HG03064 (cell line): Measurements from ENCODE around the gene MED8.
"Not testable (repeated sequence)": the region's sequence is repeated elsewhere in the genome, so short reads cannot be mapped to it uniquely, and the experiment has no call there.

Source experiments
- ATAC-seq: cut with Tn5 transposase; IDR thresholded peaks from one replicate; pipeline ENCODE4 v1.9.1; 2021; ENCODE audit warnings: low read depth; ENCODE audit not compliant: unreplicated experiment

The MED8 gene

DNA sequence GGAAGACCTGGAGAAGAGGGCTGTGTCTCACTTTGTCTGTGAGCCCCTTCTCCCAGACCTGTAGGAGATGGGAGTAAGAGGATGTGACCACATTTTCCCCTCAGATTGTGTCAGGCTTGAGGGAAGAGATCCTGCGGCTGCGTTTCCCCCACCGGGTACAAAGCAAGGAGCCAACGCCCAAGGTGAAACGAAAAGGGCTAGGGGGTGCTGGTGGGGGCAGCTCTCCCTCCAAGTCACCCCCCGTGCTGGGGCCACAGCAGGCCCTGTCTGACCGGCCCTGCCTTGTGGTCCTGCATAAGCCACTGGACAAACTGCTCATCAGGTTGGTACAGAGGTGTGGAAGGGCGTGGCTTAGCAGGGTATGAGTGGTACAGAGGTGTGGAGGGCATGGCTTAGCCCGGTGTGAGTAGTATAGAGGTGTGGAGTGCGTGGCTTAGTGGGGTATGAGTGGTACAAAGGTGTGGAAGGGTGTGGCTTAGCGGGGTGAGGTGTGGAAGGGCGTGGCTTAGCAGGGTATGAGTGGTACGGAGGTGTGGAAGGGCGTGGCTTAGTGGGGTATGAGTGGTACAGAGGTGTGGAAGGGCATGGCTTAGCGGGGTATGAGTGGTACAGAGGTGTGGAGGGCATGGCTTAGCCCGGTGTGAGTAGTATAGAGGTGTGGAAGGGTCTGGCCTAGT lies 33.5 kb upstream of the MED8 start:
- ATAC-seq = no peak

GRCh38 chr1:43421976-43422750 lies 32.6 kb upstream of the MED8 start:
- ATAC-seq = no peak

DNA sequence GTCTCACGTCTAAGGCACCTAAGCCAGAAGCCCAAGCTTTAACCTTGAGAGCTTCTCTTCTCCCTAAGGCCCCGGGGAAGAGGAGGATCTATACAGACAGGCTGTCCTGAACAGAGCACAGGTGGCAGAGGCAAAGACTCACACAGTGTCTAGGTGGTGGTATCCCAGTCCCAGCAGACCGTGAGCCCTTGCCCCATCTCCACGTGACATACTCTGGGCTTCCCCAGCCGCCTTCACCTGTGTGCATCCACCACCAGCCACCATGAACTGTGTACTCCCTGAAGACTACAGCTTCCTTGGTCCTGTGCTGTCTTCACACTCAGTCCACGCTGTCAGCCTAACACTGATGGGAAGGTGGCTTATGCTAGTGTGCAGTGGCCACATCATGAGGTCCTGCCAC lies 31.8 kb upstream of the MED8 start:
- ATAC-seq = no peak

- ATAC-seq = no peak
Measured at GRCh38 chr1:43420874-43421273, 31.3 kb upstream of the MED8 start.

DNA sequence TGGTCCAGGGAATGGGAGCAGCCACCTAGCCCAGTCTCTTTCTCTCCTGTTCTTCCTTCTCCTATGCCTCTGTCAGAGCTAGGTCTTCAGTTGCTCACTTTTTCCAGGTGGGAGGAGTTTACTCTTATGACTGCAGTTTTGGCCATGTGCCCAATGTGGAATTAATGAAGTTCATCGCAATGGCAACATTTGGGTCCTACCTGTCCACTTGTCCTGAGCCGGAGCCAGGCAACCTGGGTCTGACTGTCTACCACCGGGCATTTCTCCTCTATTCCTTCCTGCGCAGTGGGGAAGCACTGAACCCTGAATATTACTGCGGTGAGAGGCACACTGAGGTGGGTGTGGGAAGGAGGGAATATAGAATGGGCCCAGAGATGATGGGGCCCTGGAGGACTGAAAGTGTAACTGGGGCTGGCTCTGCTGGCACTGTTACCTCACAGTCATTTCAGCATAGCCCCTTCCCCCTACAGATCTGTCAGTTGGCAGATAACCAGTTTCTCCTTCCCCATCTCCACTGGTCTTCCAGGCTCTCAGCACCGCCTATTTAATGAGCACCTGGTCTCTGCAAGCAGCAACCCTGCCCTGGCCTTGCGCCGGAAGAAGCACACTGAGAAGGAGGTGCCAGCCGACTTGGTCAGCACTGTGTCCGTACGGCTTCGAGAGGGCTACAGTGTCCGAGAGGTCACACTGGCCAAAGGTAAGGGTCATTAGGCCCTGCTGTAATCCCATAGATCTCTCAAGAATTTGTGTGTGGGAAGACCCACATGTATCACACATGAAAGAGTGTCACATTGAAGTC lies 30.2 kb upstream of the MED8 start:
- no peak for ATAC-seq

- ATAC-seq = no peak
Measured at GRCh38 chr1:43418858-43419257, 29.3 kb upstream of the MED8 start.

- ATAC-seq = no peak
Measured at GRCh38 chr1:43415901-43416300, 26.3 kb upstream of the MED8 start.

DNA sequence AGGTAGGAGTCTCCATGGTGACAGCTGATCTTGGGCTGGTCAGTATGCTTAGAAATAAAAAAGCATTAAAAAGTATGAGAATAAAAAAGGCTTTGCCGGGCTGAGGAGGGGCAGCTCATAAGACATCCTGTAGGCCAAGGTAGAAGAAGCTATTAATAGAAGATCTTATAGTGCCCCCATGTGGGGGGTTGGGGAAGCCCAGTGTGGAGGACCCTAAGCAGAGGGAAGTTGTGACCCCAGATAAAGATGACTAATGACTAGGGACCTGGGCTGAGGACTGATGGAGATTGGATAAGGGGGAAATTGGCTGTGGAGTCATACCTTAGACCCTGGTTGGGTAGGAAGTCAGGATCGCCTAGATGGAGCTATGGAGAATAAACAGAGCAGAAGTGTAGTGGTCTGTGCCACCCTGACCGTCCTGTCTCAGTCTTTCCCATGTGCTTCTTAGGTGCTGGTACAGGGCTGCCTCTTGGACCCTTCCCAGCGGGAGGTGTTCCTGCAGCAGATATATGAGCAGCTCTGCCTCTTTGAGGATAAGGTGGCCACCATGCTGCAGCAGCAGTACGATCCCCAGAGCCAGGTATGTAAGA lies 25.1 kb upstream of the MED8 start:
- no peak for ATAC-seq

GRCh38 chr1:43413426-43413825 lies 23.8 kb upstream of the MED8 start:
- ATAC-seq = not testable (repeated sequence)

DNA sequence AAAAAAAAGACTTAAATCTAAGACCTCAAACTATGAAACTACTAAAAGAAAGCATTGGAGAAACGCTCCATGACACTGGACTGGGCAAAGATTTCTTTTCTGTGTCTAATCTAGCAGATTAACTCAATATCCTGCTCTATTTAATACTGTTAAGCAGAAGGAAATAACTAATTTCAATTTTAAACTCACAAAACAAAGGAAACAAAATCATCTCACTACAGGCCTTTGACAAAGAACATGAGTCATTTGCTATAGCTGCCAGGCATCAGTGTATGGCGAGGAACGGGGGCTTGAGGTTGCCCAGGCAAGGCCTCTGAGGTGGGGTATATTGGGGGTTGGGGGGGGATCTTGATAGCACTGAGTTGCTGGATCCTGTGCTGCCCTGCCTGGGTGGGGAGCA lies 21.0 kb upstream of the MED8 start:
- ATAC-seq = no peak

GRCh38 chr1:43405876-43406234 lies 16.3 kb upstream of the MED8 start:
- no peak for ATAC-seq

GRCh38 chr1:43405219-43405875 lies 15.7 kb upstream of the MED8 start:
- no peak for ATAC-seq

- no peak for ATAC-seq
Measured at GRCh38 chr1:43404353-43404752, 14.8 kb upstream of the MED8 start.

DNA sequence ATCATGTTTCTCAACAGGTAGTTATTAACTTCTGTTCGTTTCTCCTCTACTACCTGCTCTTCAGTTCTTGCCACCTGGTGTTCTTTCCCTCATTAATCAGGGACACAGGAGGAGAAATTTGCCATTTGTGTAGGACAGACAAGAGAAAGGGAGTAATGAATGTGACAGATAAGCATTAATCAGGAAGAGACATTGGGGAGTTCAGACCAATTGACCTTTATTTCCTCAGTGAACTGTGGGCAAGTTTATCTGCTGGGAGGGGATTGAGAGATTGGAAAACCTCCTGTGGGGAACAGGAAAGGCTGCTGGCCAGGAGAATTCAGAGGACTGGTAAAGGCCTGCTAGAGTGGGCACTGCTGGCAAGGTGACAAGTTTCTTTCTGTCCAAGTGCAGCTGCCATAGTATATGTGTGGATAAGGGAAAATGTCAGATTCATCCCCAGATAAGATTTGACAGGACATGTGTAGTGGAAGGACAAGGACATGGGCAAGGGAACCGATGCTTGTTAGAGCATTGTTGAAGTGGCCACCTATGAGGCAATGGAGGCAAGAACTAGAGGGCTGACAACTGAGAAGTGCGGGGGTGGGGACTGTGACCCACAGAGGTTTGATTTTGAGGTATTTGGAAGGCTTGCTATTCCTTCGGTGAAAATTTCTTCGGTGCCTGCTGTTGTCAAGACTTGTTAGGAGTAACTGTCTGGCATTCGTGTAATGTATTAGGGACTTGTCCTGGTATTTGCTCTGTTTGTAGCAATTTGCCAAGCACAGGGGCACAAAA lies 12.7 kb upstream of the MED8 start:
- no peak for ATAC-seq

- not testable (repeated sequence) for ATAC-seq
Measured at GRCh38 chr1:43400441-43400840, 10.8 kb upstream of the MED8 start.

- no peak for ATAC-seq
Measured at GRCh38 chr1:43398227-43398626, 8.6 kb upstream of the MED8 start.

GRCh38 chr1:43396059-43396458 lies 6.5 kb upstream of the MED8 start:
- ATAC-seq = no peak

- no peak for ATAC-seq
Measured at GRCh38 chr1:43395523-43395922, 5.9 kb upstream of the MED8 start.

DNA sequence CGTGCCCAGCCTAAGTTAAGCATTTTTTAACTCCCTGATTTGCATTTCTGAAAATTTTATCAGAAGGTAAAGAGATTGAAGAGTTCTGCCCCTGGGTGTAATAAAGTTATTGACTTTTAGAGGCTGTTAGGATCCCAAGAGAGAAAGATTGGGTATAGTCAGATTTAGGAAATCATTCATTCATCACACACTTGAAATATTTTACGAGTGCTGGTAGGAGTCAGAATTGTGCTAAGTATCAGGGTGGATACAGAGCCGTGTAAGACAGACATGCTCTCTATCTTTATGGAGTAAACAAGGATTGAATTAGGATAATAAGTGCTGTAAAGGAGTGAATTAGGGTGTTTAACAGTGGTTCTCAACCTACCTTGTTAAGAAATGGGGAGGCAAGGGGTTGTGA lies 3.1 kb upstream of the MED8 start:
- no peak for ATAC-seq

- ATAC-seq = no peak
Measured at GRCh38 chr1:43388613-43389012, 987 bp downstream of the MED8 start.
